ENCODE results near the gene DBN1. TPM values are rescaled to one million over a fixed set of nuclear protein-coding genes. Genes with fewer than 3 reads are reported as not detected.

DBN1 gene
- total and polyA plus RNA-seq, 2 donors (not counting 1 experiment from before 2014, with no cell fraction given), result 1.4 to 1.9 TPM

DNA sequence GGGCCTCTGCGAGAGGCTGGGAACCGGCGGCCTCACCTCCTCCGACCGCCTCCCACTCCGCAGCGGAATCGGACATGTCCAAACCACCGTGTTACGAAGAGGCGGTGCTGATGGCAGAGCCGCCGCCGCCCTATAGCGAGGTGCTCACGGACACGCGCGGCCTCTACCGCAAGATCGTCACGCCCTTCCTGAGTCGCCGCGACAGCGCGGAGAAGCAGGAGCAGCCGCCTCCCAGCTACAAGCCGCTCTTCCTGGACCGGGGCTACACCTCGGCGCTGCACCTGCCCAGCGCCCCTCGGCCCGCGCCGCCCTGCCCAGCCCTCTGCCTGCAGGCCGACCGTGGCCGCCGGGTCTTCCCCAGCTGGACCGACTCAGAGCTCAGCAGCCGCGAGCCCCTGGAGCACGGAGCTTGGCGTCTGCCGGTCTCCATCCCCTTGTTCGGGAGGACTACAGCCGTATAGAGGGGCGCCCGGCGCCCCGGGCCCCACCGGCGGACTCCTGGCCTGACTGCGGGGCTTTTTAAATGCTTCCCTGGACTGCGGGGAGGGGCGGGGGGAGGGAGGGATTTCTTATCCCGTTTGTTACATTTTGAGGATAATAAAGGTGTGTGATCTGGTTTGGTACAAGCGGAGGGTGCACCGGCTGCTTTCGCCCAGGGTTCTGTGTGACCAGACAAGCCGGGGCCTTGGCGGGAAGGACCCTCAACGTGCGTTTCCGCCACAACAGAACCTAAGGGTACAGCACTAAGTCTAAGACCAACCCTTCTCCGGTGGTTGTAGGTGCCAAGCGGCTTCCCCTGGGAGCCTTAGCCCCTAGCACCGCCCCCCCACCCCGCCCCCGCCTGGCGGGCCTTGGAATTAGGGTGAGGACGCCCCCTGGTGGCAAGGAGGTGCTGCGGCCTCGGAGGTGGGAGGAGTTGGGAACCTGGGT lies 17.5 kb downstream of the DBN1 start:
- Histone ChIP-seq H3K79me2 (ENCODE audit: control insufficient read depth, insufficient read depth, low read length) (peaks cover 19% of the 10 kb centered on the region), H3K9ac (ENCODE audit: low read length) (peak overlapping the region; percentile 87), H2AFZ (ENCODE audit: insufficient read depth, low read depth, low read length, poor library complexity, severe bottlenecking) (peak overlapping the region; percentile 50), H3K4me2 (replicated peaks; ENCODE audit: low read depth, low read length, poor library complexity, severe bottlenecking) (peak overlapping the region; percentile 99), H3K27me3 (replicated peaks in 1 of 4; ENCODE audit: control extremely low read depth in 1 of 4, control insufficient read depth in 3 of 4, insufficient read depth in 4 of 4, low read length in 3 of 4) (no peaks in the 10 kb centered on the region), H4K20me1 (ENCODE audit: control insufficient read depth, insufficient read depth, low read length, poor library complexity, severe bottlenecking) (peaks cover 30% of the 10 kb centered on the region), H3K36me3 (replicated peaks in 1 of 2; ENCODE audit: control extremely low read depth in 1 of 2, control insufficient read depth in 1 of 2, extremely low read depth in 1 of 2, insufficient read depth in 2 of 2, low read length in 1 of 2) (no peaks in the 10 kb centered on the region), H3K4me1 (ENCODE audit: control insufficient read depth in 2 of 2, insufficient read depth in 2 of 2, low read length in 2 of 2) (peaks cover 17 to 31% of the 10 kb centered on the region in 2 donors), H3K27ac (ENCODE audit: low read length in 2 of 2) (peak overlapping the region; percentile 88 to 97), H3K4me3 (ENCODE audit: control extremely low read depth in 1 of 5, extremely low read depth in 1 of 5, insufficient read depth in 1 of 5, low read depth in 2 of 5, low read length in 4 of 5) (peak overlapping the region; percentile 34 to 91 (median 74)), H3K9me3 (ENCODE audit: control extremely low read depth in 1 of 3, control insufficient read depth in 2 of 3, insufficient read depth in 1 of 3, low read length in 2 of 3) (peaks cover 0 to 4% (median 0%) of the 10 kb centered on the region in 3 donors)
- ChIA-PET CTCF (interaction anchor here (0.7 to 21.3 kb wide), 29 partner anchors 10 to 154 kb away, joined by 3 to 628 read pairs (median 6); partner anchors contain the start of genes DBN1, DDX41, DOK3 and F12), POLR2A (interaction anchor here (0.6 to 6.7 kb wide), 11 partner anchors 9 to 85 kb away, joined by 3 to 87 read pairs (median 6); partner anchors contain the start of genes DOK3, GRK6, PFN3 and PRR7)
- TF ChIP-seq EZH2 (IDR thresholded peaks at IDR 0.05; ENCODE audit: borderline replicate concordance, insufficient read depth, low read depth, low read length, poor library complexity, severe bottlenecking), result no peak
- TF ChIP-seq, protein P1, sequence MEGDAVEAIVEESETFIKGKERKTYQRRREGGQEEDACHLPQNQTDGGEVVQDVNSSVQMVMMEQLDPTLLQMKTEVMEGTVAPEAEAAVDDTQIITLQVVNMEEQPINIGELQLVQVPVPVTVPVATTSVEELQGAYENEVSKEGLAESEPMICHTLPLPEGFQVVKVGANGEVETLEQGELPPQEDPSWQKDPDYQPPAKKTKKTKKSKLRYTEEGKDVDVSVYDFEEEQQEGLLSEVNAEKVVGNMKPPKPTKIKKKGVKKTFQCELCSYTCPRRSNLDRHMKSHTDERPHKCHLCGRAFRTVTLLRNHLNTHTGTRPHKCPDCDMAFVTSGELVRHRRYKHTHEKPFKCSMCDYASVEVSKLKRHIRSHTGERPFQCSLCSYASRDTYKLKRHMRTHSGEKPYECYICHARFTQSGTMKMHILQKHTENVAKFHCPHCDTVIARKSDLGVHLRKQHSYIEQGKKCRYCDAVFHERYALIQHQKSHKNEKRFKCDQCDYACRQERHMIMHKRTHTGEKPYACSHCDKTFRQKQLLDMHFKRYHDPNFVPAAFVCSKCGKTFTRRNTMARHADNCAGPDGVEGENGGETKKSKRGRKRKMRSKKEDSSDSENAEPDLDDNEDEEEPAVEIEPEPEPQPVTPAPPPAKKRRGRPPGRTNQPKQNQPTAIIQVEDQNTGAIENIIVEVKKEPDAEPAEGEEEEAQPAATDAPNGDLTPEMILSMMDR (IDR thresholded peaks at IDR 0.05), result peak; percentile 96
- no peaks in the 10 kb centered on the region for H3K27me3 Mint-ChIP-seq
- DNase-seq (peak; percentile 96), ATAC-seq (ENCODE audit: low read depth) (peak; percentile 45)
- no peaks in the 10 kb centered on the region for H3K9me3 Mint-ChIP-seq (ENCODE audit: insufficient read depth)
- intact Hi-C loops (cut with micrococcal nuclease), result loop anchor here (1.0 to 2.0 kb wide), 3 partner anchors 41 to 143 kb away; partner anchors contain the start of gene PDLIM7
- under 1% methylated on average over 66 of the region's 76 CpGs for WGBS (ENCODE audit: insufficient coverage)
- peaks cover 27% of the 10 kb centered on the region for H3K4me1 Mint-ChIP-seq
- H3K27ac Mint-ChIP-seq, result peak overlapping the region; percentile 96
- peak overlapping the region; percentile 93 for H3K4me3 Mint-ChIP-seq

All from B cell (primary cell).